Neutrophil (primary cell): Measurements from ENCODE around the gene ESPN.
"Not testable (repeated sequence)": the region's sequence is repeated elsewhere in the genome, so short reads cannot be mapped to it uniquely, and the experiment has no call there.

Experiments used
- H3K27ac ChIP-seq: fragments of 200-600 bp; sonication (generic); 2 replicates; pipeline ENCODE4 v1.5.1; 2016; ENCODE audit warnings: mild to moderate bottlenecking, moderate library complexity
- H3K27me3 ChIP-seq: fragments of 200-600 bp; sonication (generic); 2 replicates; pipeline ENCODE4 v1.6.0; 2016; ENCODE audit warnings: mild to moderate bottlenecking
- H3K36me3 ChIP-seq: fragments of 200-600 bp; sonication (generic); 2 replicates; pipeline ENCODE4 v1.5.1; 2017
- H3K4me1 ChIP-seq, 2 experiments: fragments of 200-600 bp in 1 of 2; sonication (generic) in 1 of 2; 1 replicate in 1 of 2; 2 replicates in 1 of 2; pipeline versions ENCODE4 v1.5.1 to v1.6.1; 2013 to 2016; ENCODE audit warnings: low read depth in 1 of 2, low read length in 1 of 2, mild to moderate bottlenecking in 1 of 2, moderate library complexity in 1 of 2; ENCODE audit not compliant: control insufficient read depth in 1 of 2, insufficient read depth in 1 of 2
- H3K4me3 ChIP-seq, 2 experiments: fragments of 200-600 bp in 1 of 2; sonication (generic) in 1 of 2; 1 replicate in 1 of 2; 2 replicates in 1 of 2; pipeline ENCODE4 v1.5.1; 2013 to 2016; ENCODE audit warnings: low read depth in 1 of 2, low read length in 1 of 2, mild to moderate bottlenecking in 1 of 2, moderate library complexity in 1 of 2
- H3K9me3 ChIP-seq: fragments of 200-600 bp; sonication (generic); 2 replicates; pipeline ENCODE4 v1.5.1; 2016
- TF ChIP-seq, protein P1 (sequence below): fragments of 200-600 bp; sonication (generic); IDR thresholded peaks from 2 replicates; pipeline ENCODE4 v1.5.1; 2016; ENCODE audit warnings: antibody characterized with exemption

Gene ESPN

GRCh38 chr1:6450943-6451373 lies 26.4 kb downstream of the ESPN start:
- Histone ChIP-seq H3K4me1 (no peaks in the 10 kb centered on the region), H3K9me3 (no peaks in the 10 kb centered on the region), H3K27ac (no peak overlapping the region), H3K27me3 (peaks cover 100% of the 10 kb centered on the region), H3K4me3 (no peak overlapping the region), H3K36me3 (no peaks in the 10 kb centered on the region)
- TF ChIP-seq, protein P1, sequence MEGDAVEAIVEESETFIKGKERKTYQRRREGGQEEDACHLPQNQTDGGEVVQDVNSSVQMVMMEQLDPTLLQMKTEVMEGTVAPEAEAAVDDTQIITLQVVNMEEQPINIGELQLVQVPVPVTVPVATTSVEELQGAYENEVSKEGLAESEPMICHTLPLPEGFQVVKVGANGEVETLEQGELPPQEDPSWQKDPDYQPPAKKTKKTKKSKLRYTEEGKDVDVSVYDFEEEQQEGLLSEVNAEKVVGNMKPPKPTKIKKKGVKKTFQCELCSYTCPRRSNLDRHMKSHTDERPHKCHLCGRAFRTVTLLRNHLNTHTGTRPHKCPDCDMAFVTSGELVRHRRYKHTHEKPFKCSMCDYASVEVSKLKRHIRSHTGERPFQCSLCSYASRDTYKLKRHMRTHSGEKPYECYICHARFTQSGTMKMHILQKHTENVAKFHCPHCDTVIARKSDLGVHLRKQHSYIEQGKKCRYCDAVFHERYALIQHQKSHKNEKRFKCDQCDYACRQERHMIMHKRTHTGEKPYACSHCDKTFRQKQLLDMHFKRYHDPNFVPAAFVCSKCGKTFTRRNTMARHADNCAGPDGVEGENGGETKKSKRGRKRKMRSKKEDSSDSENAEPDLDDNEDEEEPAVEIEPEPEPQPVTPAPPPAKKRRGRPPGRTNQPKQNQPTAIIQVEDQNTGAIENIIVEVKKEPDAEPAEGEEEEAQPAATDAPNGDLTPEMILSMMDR, result no peak

- not testable (repeated sequence) for H3K36me3 ChIP-seq, H3K27ac ChIP-seq, H3K9me3 ChIP-seq, H3K4me3 ChIP-seq, H3K4me1 ChIP-seq
- peaks cover 100% of the 10 kb centered on the region for H3K27me3 ChIP-seq
Observed at GRCh38 chr1:6453895-6454855, 29.6 kb downstream of the ESPN start.

DNA sequence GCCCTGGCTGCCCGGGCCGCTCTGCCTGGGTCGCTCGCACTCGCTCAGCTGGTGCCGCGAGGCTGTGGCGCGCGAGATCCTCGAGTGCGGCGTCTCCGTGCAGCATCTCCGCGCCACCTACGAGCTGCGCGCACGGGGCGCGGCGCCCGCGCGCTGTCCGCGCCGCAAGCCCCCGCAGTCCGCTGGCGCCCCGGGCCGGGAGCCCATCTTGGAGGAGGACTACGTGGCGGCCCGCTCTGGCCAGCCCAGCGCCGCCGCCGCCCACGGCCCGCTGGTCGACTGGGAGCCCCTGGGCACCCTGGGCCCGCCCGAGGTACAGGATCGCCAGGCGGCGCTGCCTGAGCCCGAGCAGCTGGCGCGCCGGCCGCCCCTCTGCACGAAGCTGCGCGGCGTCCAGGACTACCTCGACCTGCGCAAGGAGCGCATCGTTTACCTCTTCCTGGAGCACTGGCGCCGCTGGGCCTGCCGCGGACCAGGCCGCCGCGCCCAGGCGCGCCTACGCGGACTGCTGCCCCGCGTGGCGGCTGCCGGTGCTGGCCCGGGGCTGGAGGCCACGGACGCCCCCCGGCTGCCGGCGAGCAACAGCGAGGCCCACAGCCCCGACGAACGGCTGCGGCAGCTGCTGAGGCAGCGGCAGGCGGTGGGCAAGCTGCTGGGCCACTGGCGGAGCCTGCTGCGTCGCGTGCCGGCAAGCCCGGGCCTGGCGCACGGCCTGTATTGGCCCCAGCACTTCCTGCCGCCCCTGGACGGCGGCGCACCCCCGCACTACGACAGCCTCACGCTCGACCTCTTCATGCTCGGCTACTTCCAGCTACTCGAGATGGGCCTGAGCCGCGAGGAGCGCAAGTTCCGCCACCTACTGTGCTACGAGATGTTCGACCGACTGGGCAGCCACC lies 30.5 kb downstream of the ESPN start:
- TF ChIP-seq, protein P1, result no peak
- H3K36me3 ChIP-seq, result no peaks in the 10 kb centered on the region
- no peak overlapping the region for H3K4me3 ChIP-seq
- H3K9me3 ChIP-seq, result no peaks in the 10 kb centered on the region
- no peak overlapping the region for H3K27ac ChIP-seq
- H3K27me3 ChIP-seq, result peaks cover 100% of the 10 kb centered on the region
- no peaks in the 10 kb centered on the region for H3K4me1 ChIP-seq

GRCh38 chr1:6455752-6456520 lies 31.4 kb downstream of the ESPN start:
- H3K36me3 ChIP-seq, H3K4me1 ChIP-seq, H3K9me3 ChIP-seq, H3K4me3 ChIP-seq, H3K27ac ChIP-seq: not testable (repeated sequence)
- H3K27me3 ChIP-seq, result peaks cover 100% of the 10 kb centered on the region

DNA sequence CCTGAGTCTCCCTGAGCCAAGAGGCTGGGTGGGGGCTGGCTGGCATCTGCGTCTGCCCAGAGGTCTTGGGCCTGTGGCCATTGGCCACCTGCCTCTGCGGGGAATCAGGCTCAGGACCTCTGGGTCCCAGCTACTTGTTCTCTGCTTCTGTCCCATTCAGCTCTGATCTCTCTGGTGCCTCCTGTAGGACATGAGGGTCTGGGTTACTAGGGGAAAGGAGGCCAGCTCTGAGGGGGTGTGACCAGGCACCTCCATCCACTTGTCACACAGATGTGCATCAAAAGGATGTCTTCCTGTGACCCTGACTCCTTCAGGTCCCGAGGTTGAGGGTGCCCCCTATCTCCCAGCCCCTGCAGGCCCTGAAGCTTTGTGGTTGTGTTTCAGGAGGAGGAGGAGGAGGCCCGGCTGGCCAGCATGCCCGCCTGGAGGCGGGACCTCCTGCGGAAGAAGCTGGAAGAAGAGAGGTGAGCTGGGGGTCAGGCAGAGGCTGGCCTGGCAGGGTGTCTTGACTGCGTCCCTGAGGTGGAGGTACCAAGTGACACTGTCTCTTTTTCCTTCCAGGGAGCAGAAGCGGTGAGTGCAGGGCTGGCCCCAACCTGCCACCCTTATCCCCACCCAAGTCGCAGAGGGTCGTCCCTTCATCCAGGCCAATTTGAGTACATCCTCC lies 32.4 kb downstream of the ESPN start:
- H3K27ac ChIP-seq, result no peak overlapping the region
- H3K9me3 ChIP-seq, result no peaks in the 10 kb centered on the region
- H3K36me3 ChIP-seq, result no peaks in the 10 kb centered on the region
- TF ChIP-seq, protein P1, result no peak
- peaks cover 100% of the 10 kb centered on the region for H3K27me3 ChIP-seq
- no peaks in the 10 kb centered on the region for H3K4me1 ChIP-seq
- no peak overlapping the region for H3K4me3 ChIP-seq

DNA sequence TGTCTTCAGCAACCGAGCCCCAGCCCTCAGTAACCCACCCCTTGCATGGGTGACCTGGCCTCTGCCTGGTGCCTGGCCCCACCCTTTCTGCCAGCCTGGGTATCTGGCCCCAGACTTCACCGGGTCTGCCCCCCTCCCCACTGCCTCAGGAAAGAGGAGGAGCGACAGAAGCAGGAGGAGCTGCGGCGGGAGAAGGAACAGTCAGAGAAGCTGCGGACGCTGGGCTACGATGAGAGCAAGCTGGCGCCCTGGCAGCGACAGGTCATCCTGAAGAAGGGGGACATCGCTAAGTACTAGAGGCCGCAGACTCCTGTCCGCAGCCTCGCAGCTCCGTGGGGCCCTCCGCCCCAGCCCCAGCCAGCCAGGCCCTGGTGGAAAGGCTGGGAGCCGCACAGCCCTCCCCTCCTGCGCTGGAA lies 35.3 kb downstream of the ESPN start:
- no peaks in the 10 kb centered on the region for H3K4me1 ChIP-seq
- H3K27ac ChIP-seq, result no peak overlapping the region
- no peak overlapping the region for H3K4me3 ChIP-seq

More for the DNA sequence above, 35.3 kb downstream of the ESPN start:
- no peaks in the 10 kb centered on the region for H3K9me3 ChIP-seq
- no peaks in the 10 kb centered on the region for H3K36me3 ChIP-seq
- peaks cover 96% of the 10 kb centered on the region for H3K27me3 ChIP-seq
- TF ChIP-seq, protein P1, result no peak
